LNCaP clone FGC (cell line): ENCODE data around the gene SBK1.

Experiments used
- DNase-seq: peaks from one replicate; pipeline ENCODE4 v3.0.0-alpha.2; 2011; ENCODE audit warnings: low read depth
- H3K4me3 ChIP-seq: 2 replicates; pipeline ENCODE4 v1.5.1; 2011; ENCODE audit warnings: mild to moderate bottlenecking, low read depth, low read length, control low read depth
- CTCF ChIP-seq: IDR thresholded peaks from 2 replicates; pipeline ENCODE4 v1.5.1; 2012; ENCODE audit warnings: mild to moderate bottlenecking; ENCODE audit not compliant: control insufficient read depth, insufficient read depth; ENCODE audit errors: extremely low read depth

The SBK1 gene

GRCh38 chr16:28312327-28312726 is 20.0 kb downstream of the SBK1 start:
- no peak for DNase-seq
- TF ChIP-seq CTCF = no peak

GRCh38 chr16:28313587-28313986 is 21.3 kb downstream of the SBK1 start:
- TF ChIP-seq CTCF = no peak
- no peak for DNase-seq
- H3K4me3 ChIP-seq = no peak overlapping the region

More at GRCh38 chr16:28312327-28312726, 20.0 kb downstream of the SBK1 start:
- H3K4me3 ChIP-seq = no peak overlapping the region

GRCh38 chr16:28316054-28316453 is 23.7 kb downstream of the SBK1 start:
- no peak overlapping the region for H3K4me3 ChIP-seq
- TF ChIP-seq CTCF = no peak
- DNase-seq = no peak

GRCh38 chr16:28317040-28317880 is 24.9 kb downstream of the SBK1 start:
- peak; percentile 72 for TF ChIP-seq CTCF
- no peak for DNase-seq
- H3K4me3 ChIP-seq = no peak overlapping the region

- H3K4me3 ChIP-seq = no peak overlapping the region
- no peak for TF ChIP-seq CTCF
- no peak for DNase-seq
Observed at GRCh38 chr16:28318042-28318744, 25.9 kb downstream of the SBK1 start.

- H3K4me3 ChIP-seq = no peak overlapping the region
- DNase-seq = no peak
- TF ChIP-seq CTCF = no peak
Observed at GRCh38 chr16:28319476-28320022, 27.2 kb downstream of the SBK1 start.
